Tibial nerve (tissue), 4 donors: ENCODE data around the gene TMEM181.

Source experiments
- EP300 ChIP-seq, 2 donors: sonication (generic); formaldehyde crosslinking; IDR thresholded peaks; one replicate each; pipeline ENCODE4 v1.6.1; 2017; ENCODE audit warnings: antibody characterized with exemption in 2 of 2, mild to moderate bottlenecking in 1 of 2
- TF ChIP-seq, protein P1 (sequence below), 5 experiments: fragments of 200-600 bp in 3 of 5; fragments of 450-650 bp in 2 of 5; sonication (generic) in 3 of 5; IDR thresholded peaks; one replicate each; pipeline ENCODE4 v1.5.1; 2016 to 2019; ENCODE audit warnings: antibody characterized with exemption in 5 of 5, mild to moderate bottlenecking in 3 of 5, moderate library complexity in 2 of 5

DNA sequence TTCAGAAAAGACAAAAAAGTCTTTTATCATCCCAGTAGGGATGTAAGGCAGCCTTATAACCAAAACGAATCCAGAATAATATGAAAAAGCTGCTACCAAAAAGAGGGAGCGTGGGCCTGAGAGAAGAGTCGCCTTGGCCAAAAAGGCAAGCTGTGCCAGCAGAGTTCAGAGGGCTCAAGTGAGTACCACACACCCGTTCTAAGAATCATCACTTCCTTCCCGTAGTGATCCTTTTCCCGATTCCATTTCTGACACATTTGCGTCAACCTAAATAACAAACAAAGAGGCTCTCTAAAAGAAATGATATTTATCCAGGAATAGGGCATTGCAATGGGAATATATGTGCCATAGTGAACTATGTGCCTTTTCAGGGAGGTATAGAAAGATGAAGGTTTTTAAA lies 3.8 kb upstream of the TMEM181 start:
- TF ChIP-seq, protein P1, sequence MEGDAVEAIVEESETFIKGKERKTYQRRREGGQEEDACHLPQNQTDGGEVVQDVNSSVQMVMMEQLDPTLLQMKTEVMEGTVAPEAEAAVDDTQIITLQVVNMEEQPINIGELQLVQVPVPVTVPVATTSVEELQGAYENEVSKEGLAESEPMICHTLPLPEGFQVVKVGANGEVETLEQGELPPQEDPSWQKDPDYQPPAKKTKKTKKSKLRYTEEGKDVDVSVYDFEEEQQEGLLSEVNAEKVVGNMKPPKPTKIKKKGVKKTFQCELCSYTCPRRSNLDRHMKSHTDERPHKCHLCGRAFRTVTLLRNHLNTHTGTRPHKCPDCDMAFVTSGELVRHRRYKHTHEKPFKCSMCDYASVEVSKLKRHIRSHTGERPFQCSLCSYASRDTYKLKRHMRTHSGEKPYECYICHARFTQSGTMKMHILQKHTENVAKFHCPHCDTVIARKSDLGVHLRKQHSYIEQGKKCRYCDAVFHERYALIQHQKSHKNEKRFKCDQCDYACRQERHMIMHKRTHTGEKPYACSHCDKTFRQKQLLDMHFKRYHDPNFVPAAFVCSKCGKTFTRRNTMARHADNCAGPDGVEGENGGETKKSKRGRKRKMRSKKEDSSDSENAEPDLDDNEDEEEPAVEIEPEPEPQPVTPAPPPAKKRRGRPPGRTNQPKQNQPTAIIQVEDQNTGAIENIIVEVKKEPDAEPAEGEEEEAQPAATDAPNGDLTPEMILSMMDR (IDR thresholded peaks at IDR 0.05): no peak
- TF ChIP-seq EP300 (IDR thresholded peaks at IDR 0.05): no peak
